ENCODE data around the gene HOGA1.

DNA sequence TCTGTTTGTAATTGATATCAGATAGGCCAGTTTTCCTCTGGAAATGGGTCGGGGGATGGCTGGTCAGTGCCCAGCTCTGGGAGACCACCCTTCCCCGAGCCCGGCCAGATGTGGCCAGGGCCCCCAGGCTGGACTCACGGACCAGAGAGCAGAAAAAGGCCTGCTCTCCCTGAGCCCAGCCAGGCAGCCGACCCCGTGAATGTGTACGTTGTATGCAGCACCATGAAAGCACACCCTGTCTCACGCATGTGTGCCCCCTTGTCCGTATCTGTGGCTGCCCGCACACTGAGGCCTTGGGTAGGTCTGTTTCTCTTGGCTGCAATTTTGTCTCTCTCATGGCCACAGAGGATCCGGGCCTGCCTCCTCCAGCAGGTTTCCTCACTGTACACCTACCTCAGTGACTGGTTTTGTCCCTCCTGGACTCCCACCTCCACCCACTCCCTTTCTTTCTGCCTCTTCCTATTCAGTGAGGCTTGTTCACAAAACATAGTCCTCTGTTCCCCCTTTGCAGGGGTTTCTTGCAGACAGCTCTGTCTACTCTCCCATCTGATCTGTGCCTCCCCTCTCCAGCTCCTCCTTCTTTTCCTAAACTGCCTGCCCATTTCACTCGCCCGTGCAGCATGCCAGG lies 35.2 kb upstream of the HOGA1 start:
- TF ChIP-seq, protein P1, sequence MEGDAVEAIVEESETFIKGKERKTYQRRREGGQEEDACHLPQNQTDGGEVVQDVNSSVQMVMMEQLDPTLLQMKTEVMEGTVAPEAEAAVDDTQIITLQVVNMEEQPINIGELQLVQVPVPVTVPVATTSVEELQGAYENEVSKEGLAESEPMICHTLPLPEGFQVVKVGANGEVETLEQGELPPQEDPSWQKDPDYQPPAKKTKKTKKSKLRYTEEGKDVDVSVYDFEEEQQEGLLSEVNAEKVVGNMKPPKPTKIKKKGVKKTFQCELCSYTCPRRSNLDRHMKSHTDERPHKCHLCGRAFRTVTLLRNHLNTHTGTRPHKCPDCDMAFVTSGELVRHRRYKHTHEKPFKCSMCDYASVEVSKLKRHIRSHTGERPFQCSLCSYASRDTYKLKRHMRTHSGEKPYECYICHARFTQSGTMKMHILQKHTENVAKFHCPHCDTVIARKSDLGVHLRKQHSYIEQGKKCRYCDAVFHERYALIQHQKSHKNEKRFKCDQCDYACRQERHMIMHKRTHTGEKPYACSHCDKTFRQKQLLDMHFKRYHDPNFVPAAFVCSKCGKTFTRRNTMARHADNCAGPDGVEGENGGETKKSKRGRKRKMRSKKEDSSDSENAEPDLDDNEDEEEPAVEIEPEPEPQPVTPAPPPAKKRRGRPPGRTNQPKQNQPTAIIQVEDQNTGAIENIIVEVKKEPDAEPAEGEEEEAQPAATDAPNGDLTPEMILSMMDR (IDR thresholded peaks at IDR 0.05) = no peak
- TF ChIP-seq POLR2AphosphoS5 (IDR thresholded peaks at IDR 0.05) = no peak
